ENCODE measurements around the gene OXSR1. TPM values are rescaled to one million over a fixed set of nuclear protein-coding genes. Genes with fewer than 3 reads are reported as not detected.

The OXSR1 gene
- total RNA-seq, 1 donor from 2014 or later, result 22.9 TPM

- H3K9me3 ChIP-seq (replicated peaks), result no peaks in the 10 kb centered on the region
- DNase-seq, result no peak
- H3K27ac ChIP-seq (replicated peaks), result no peak overlapping the region
- TF ChIP-seq, protein P1, sequence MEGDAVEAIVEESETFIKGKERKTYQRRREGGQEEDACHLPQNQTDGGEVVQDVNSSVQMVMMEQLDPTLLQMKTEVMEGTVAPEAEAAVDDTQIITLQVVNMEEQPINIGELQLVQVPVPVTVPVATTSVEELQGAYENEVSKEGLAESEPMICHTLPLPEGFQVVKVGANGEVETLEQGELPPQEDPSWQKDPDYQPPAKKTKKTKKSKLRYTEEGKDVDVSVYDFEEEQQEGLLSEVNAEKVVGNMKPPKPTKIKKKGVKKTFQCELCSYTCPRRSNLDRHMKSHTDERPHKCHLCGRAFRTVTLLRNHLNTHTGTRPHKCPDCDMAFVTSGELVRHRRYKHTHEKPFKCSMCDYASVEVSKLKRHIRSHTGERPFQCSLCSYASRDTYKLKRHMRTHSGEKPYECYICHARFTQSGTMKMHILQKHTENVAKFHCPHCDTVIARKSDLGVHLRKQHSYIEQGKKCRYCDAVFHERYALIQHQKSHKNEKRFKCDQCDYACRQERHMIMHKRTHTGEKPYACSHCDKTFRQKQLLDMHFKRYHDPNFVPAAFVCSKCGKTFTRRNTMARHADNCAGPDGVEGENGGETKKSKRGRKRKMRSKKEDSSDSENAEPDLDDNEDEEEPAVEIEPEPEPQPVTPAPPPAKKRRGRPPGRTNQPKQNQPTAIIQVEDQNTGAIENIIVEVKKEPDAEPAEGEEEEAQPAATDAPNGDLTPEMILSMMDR (IDR thresholded peaks at IDR 0.05; ENCODE audit: borderline replicate concordance), result no peak
- H3K36me3 ChIP-seq, result peaks cover 66% of the 10 kb centered on the region
- H3K4me1 ChIP-seq, result peaks cover 11% of the 10 kb centered on the region
- intact Hi-C loops (cut with micrococcal nuclease), result no loop called here
- H3K27me3 ChIP-seq (ENCODE audit: low read depth), result no peaks in the 10 kb centered on the region
- no peak overlapping the region for H3K4me3 ChIP-seq
Observed at GRCh38 chr3:38121451-38121831, 43.9 kb upstream of the OXSR1 start.

DNA sequence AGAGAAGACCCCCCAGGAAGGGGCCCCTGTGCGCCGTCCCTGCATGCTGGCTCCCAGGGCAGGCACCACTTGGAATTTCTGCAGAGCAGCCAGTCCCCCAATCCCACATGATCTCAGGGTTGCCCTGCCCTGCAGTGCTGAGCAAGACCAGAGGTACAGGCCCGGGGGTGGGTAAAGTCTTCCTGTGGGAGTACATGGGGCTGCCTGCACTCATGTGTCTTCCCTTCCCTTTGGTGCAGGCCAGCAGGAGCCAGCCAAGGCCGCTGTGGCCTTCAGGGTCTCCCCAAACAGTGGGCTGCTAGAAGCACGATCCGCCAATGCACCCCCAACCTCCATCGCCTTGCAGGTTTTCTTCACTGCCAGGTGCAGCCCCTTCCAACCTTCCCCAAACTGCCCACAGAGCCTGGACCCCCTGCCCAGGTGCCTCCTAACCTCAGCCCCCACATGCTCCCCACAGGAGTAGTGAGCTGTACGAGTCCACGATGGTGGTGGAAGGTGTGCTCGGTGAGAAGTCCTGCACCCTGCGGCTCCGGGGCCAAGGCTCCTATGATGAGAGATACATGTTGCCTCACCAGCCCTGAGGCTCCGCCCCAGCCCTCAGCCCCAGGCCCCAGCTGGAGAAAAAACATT lies 43.4 kb upstream of the OXSR1 start:
- intact Hi-C loops (cut with micrococcal nuclease), result no loop called here
- no peak for DNase-seq
- H3K36me3 ChIP-seq, result peaks cover 71% of the 10 kb centered on the region

GRCh38 chr3:38122712-38123290 lies 42.5 kb upstream of the OXSR1 start:
- TF ChIP-seq, protein P1 (IDR thresholded peaks at IDR 0.05; ENCODE audit: borderline replicate concordance), result no peak
- no peaks in the 10 kb centered on the region for H3K9me3 ChIP-seq (replicated peaks)
- no peak overlapping the region for H3K4me3 ChIP-seq
- no peaks in the 10 kb centered on the region for H3K27me3 ChIP-seq (ENCODE audit: low read depth)
- DNase-seq, result no peak
- intact Hi-C loops (cut with micrococcal nuclease), result no loop called here
- H3K27ac ChIP-seq (replicated peaks), result no peak overlapping the region
- H3K4me1 ChIP-seq, result peaks cover 12% of the 10 kb centered on the region
- H3K36me3 ChIP-seq, result peaks cover 79% of the 10 kb centered on the region

More for the DNA sequence above, 43.4 kb upstream of the OXSR1 start:
- H3K27ac ChIP-seq (replicated peaks), result no peak overlapping the region
- TF ChIP-seq, protein P1 (IDR thresholded peaks at IDR 0.05; ENCODE audit: borderline replicate concordance), result no peak
- H3K9me3 ChIP-seq (replicated peaks), result no peaks in the 10 kb centered on the region
- H3K4me3 ChIP-seq, result no peak overlapping the region
- H3K4me1 ChIP-seq, result peaks cover 11% of the 10 kb centered on the region
- H3K27me3 ChIP-seq (ENCODE audit: low read depth), result no peaks in the 10 kb centered on the region

DNA sequence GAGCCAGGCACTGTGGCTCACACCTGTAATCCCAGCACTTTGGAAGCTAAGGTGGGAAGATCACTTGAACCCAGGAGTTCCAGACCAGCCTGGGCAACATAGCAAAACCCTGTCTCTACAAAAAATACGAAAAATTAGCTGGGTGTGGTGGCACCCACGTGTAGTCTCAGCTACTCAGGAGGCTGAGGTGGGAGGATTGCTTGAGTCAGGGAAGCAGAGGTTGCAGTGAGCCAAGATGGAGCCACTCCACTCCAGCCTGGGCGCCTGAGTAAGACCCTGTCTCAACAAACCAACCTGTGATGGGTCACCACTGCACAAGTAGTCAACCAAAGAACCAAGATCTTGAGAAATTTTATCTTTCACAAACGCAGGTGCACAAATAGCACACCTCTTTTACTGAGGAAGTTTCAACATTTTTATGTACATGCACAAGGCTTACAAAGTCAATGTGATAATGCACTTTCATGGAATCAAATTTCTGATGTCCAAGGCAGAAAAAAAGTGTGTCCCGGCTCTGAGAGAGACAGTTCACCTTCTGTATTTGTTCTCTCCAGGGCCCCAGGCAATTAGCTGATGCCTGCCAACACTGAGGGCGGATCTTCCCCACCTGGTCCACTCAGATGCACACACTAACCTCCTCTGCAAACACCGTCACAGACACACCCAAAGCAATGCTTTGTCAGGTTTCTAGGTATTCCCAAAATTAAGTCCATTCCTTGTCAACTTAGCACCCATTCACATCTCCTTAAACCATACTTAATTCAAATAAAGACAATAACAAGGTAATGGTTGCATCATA lies 40.8 kb upstream of the OXSR1 start:
- Histone ChIP-seq H3K4me1 (peaks cover 25% of the 10 kb centered on the region), H3K27ac (replicated peaks) (no peak overlapping the region), H3K9me3 (replicated peaks) (no peaks in the 10 kb centered on the region), H3K36me3 (peaks cover 95% of the 10 kb centered on the region), H3K27me3 (ENCODE audit: low read depth) (no peaks in the 10 kb centered on the region), H3K4me3 (no peak overlapping the region)
- TF ChIP-seq, protein P1 (IDR thresholded peaks at IDR 0.05; ENCODE audit: borderline replicate concordance), result no peak
- no peak for DNase-seq
- intact Hi-C loops (cut with micrococcal nuclease), result no loop called here

GRCh38 chr3:38125305-38126120 lies 39.8 kb upstream of the OXSR1 start:
- TF ChIP-seq, protein P1 (IDR thresholded peaks at IDR 0.05; ENCODE audit: borderline replicate concordance), result no peak
- Histone ChIP-seq H3K9me3 (replicated peaks) (no peaks in the 10 kb centered on the region), H3K4me3 (no peak overlapping the region), H3K27ac (replicated peaks) (no peak overlapping the region), H3K36me3 (peaks cover 99% of the 10 kb centered on the region), H3K27me3 (ENCODE audit: low read depth) (no peaks in the 10 kb centered on the region), H3K4me1 (peaks cover 35% of the 10 kb centered on the region)
- intact Hi-C loops (cut with micrococcal nuclease), result no loop called here
- no peak for DNase-seq
